CD14-positive monocyte (primary cell): ENCODE data around the gene IPO4. TPM values are rescaled to one million over a fixed set of nuclear protein-coding genes. Genes with fewer than 3 reads are reported as not detected.

Experiments
- DNase-seq, 3 donors: peaks; one replicate each; pipeline ENCODE4 v3.0.0-alpha.2; 2011 to 2022
- H2AFZ ChIP-seq: 2 replicates; pipeline ENCODE4 v1.6.0; 2012; ENCODE audit warnings: mild to moderate bottlenecking, low read depth, low read length, inconsistent platforms; ENCODE audit not compliant: insufficient read depth, poor library complexity, severe bottlenecking
- H3K27ac ChIP-seq, 2 donors: 1 replicate in 1 of 2; 2 replicates in 1 of 2; pipeline ENCODE4 v1.5.1; 2012 to 2013; ENCODE audit warnings: low read length in 2 of 2, control low read depth in 1 of 2, inconsistent platforms in 1 of 2, low read depth in 1 of 2, mild to moderate bottlenecking in 1 of 2
- H3K27me3 ChIP-seq, 2 donors: one replicate each; pipeline versions ENCODE4 v1.6.0 to v1.6.1; 2011 to 2013; ENCODE audit warnings: low read length in 2 of 2; ENCODE audit not compliant: control insufficient read depth in 2 of 2, insufficient read depth in 2 of 2
- H3K36me3 ChIP-seq, 2 donors: replicated peaks in 1 of 2; 1 replicate in 1 of 2; 2 replicates in 1 of 2; pipeline versions ENCODE4 v1.5.1 to v1.6.1; 2012 to 2013; ENCODE audit warnings: low read length in 2 of 2, control low read depth in 1 of 2, inconsistent platforms in 1 of 2, mild to moderate bottlenecking in 1 of 2; ENCODE audit not compliant: insufficient read depth in 2 of 2, control insufficient read depth in 1 of 2
- H3K4me1 ChIP-seq, 2 donors: 1 replicate in 1 of 2; 2 replicates in 1 of 2; pipeline versions ENCODE4 v1.5.1 to v1.6.1; 2012 to 2013; ENCODE audit warnings: low read length in 2 of 2, control low read depth in 1 of 2, inconsistent platforms in 1 of 2, mild to moderate bottlenecking in 1 of 2, moderate library complexity in 1 of 2; ENCODE audit not compliant: insufficient read depth in 2 of 2, control insufficient read depth in 1 of 2
- H3K4me2 ChIP-seq: replicated peaks from 2 replicates; pipeline ENCODE3; 2012; ENCODE audit warnings: low read length, moderate library complexity, mild to moderate bottlenecking; ENCODE audit not compliant: poor library complexity, severe bottlenecking; ENCODE audit errors: extremely low read depth
- H3K4me3 ChIP-seq, 3 experiments: fragments of 200-600 bp in 1 of 3; sonication (generic) in 1 of 3; replicated peaks in 1 of 3; 1 replicate in 2 of 3; 2 replicates in 1 of 3; pipeline ENCODE4 v1.5.1; 2011 to 2013; ENCODE audit warnings: low read length in 3 of 3, mild to moderate bottlenecking in 3 of 3, control low read depth in 2 of 3, low read depth in 2 of 3, inconsistent platforms in 1 of 3, moderate library complexity in 1 of 3
- H3K79me2 ChIP-seq: 2 replicates; pipeline ENCODE4 v1.6.0; 2012; ENCODE audit warnings: mild to moderate bottlenecking, control low read depth, inconsistent platforms, low read length, moderate library complexity; ENCODE audit not compliant: insufficient read depth
- H3K9ac ChIP-seq: 2 replicates; pipeline ENCODE4 v1.6.0; 2017; ENCODE audit warnings: low read length, mild to moderate bottlenecking; ENCODE audit not compliant: insufficient read depth, poor library complexity, severe bottlenecking
- H3K9me3 ChIP-seq, 2 donors: replicated peaks in 1 of 2; 1 replicate in 1 of 2; 2 replicates in 1 of 2; pipeline versions ENCODE4 v1.5.1 to v1.6.1; 2012 to 2013; ENCODE audit warnings: low read length in 2 of 2, control low read depth in 1 of 2; ENCODE audit not compliant: control insufficient read depth in 1 of 2, insufficient read depth in 1 of 2
- H4K20me1 ChIP-seq: 2 replicates; pipeline ENCODE4 v1.6.0; 2012; ENCODE audit warnings: mild to moderate bottlenecking, low read length, control low read depth, moderate library complexity; ENCODE audit not compliant: insufficient read depth
- H3K27ac Mint-ChIP-seq, 7 donors: one replicate each; pipeline ENCODE4 v1.8.0; 2020; ENCODE audit warnings: mild to moderate bottlenecking in 7 of 7, mixed read lengths in 7 of 7, moderate library complexity in 6 of 7, inconsistent platforms in 2 of 7
- H3K27me3 Mint-ChIP-seq, 3 donors: one replicate each; pipeline ENCODE4 v1.8.0; 2021 to 2022; ENCODE audit warnings: low read depth in 3 of 3, mild to moderate bottlenecking in 3 of 3, mixed read lengths in 3 of 3, moderate library complexity in 3 of 3, inconsistent platforms in 1 of 3
- H3K36me3 Mint-ChIP-seq, 2 donors: one replicate each; pipeline ENCODE4 v1.8.0; 2020; ENCODE audit warnings: mixed read lengths in 2 of 2, inconsistent platforms in 1 of 2, mild to moderate bottlenecking in 1 of 2
- H3K4me1 Mint-ChIP-seq: one replicate; pipeline ENCODE4 v1.8.0; 2020; ENCODE audit warnings: mild to moderate bottlenecking, mixed read lengths
- H3K4me3 Mint-ChIP-seq, 2 donors: one replicate each; pipeline ENCODE4 v1.8.0; 2020; ENCODE audit warnings: mild to moderate bottlenecking in 2 of 2, mixed read lengths in 2 of 2, moderate library complexity in 1 of 2
- H3K9me3 Mint-ChIP-seq, 7 donors: one replicate each; pipeline ENCODE4 v1.8.0; 2020 to 2022; ENCODE audit warnings: mixed read lengths in 7 of 7, mild to moderate bottlenecking in 6 of 7, moderate library complexity in 6 of 7, inconsistent platforms in 2 of 7
- CTCF ChIP-seq: fragments of 200-600 bp; IDR thresholded peaks from one replicate; pipeline ENCODE4 v1.8.0; 2022; ENCODE audit warnings: antibody characterized with exemption, mild to moderate bottlenecking
- WGBS: methylation state at CpG from one replicate; pipeline ENCODE4 v1.1.5; 2013; ENCODE audit warnings: missing lambda C conversion rate; ENCODE audit not compliant: insufficient coverage; 5-methylcytosine and 5-hydroxymethylcytosine counted together
- intact Hi-C, 2 donors: fragments of 100-400 bp; cut with micrococcal nuclease; formaldehyde crosslinking; loops; one replicate each; pipeline versions ENCODE4 v1.15.0 to v1.15.1; 2023
- polyA plus RNA-seq, 3 donors: library from polyadenylated mRNA; depleted of rRNA in 1 of 3; unstranded in 2 of 3; stranded (reverse) in 1 of 3; fragments of 300-500 nt in 2 of 3; fragments of >200 nt in 1 of 3; fragmentation: Illumina TruSeq in 2 of 3; gene quantifications; 1 replicate in 2 of 3; 2 replicates in 1 of 3; pipeline ENCODE4 v1.2.3, GENCODE V29; 2012 to 2021

Gene IPO4
- polyA plus RNA-seq, 3 donors, result 4.1 to 14.2 (median 4.3) TPM

GRCh38 chr14:24190416-24190815 lies 1.8 kb upstream of the IPO4 start:
- peaks cover 40% of the 10 kb centered on the region for H3K4me1 Mint-ChIP-seq
- Histone ChIP-seq H3K36me3 (peaks cover 21 to 44% of the 10 kb centered on the region in 2 donors), H3K27me3 (no peaks in the 10 kb centered on the region), H3K9ac (no peak overlapping the region), H3K4me3 (no peak overlapping the region), H2AFZ (no peak overlapping the region), H3K9me3 (no peaks in the 10 kb centered on the region), H3K79me2 (peaks cover 34% of the 10 kb centered on the region), H3K4me1 (peaks cover 28 to 35% of the 10 kb centered on the region in 2 donors), H3K27ac (no peak overlapping the region), H4K20me1 (no peaks in the 10 kb centered on the region), H3K4me2 (no peak overlapping the region)
- WGBS, result 94% methylated on average over 6 of the region's 10 CpGs
- H3K9me3 Mint-ChIP-seq, result no peaks in the 10 kb centered on the region
- intact Hi-C loops, result no loop called here
- H3K27me3 Mint-ChIP-seq, result peaks cover 0 to 3% (median 0%) of the 10 kb centered on the region in 3 donors
- no peak overlapping the region for H3K4me3 Mint-ChIP-seq
- no peak for TF ChIP-seq CTCF
- H3K36me3 Mint-ChIP-seq, result peaks cover 44 to 46% of the 10 kb centered on the region in 2 donors
- DNase-seq, result no peak
- peak overlapping the region in 2 of 7 donors; percentile 53 to 78 for H3K27ac Mint-ChIP-seq

- Mint-ChIP-seq H3K27ac (peak overlapping the region in 6 of 7 donors; percentile 28 to 91 (median 80)), H3K4me3 (no peak overlapping the region), H3K27me3 (peaks cover 0 to 3% (median 0%) of the 10 kb centered on the region in 3 donors), H3K4me1 (peaks cover 34% of the 10 kb centered on the region), H3K36me3 (peaks cover 49 to 56% of the 10 kb centered on the region in 2 donors), H3K9me3 (no peaks in the 10 kb centered on the region)
- no peaks in the 10 kb centered on the region for H3K9me3 ChIP-seq
- H3K4me3 ChIP-seq, result no peak overlapping the region
- H3K27ac ChIP-seq, result no peak overlapping the region
- H2AFZ ChIP-seq, result no peak overlapping the region
- no peak for DNase-seq
- H3K4me1 ChIP-seq, result peaks cover 22 to 27% of the 10 kb centered on the region in 2 donors
- H3K36me3 ChIP-seq, result peaks cover 21 to 52% of the 10 kb centered on the region in 2 donors
- peak overlapping the region; percentile 97 for H3K4me2 ChIP-seq
- H3K9ac ChIP-seq, result no peak overlapping the region
- H4K20me1 ChIP-seq, result no peaks in the 10 kb centered on the region
- intact Hi-C loops, result no loop called here
- H3K27me3 ChIP-seq, result no peaks in the 10 kb centered on the region
- WGBS, result 93% methylated on average over 2 of the region's 9 CpGs
- peaks cover 24% of the 10 kb centered on the region for H3K79me2 ChIP-seq
- TF ChIP-seq CTCF, result no peak
Observed at GRCh38 chr14:24189460-24189859, 844 bp upstream of the IPO4 start.
